ENCODE measurements around the gene ADAMTS17. TPM values are rescaled to one million over a fixed set of nuclear protein-coding genes. Genes with fewer than 3 reads are reported as not detected.

ADAMTS17 gene
- total RNA-seq, 1 experiment from 2014 or later = 0.15 TPM

GRCh38 chr15:99957642-99958013 lies 384.1 kb downstream of the ADAMTS17 start:
- no TSS peak for BruUV-seq (replicated peaks)
- Histone ChIP-seq H3K4me3 (ENCODE audit: low read depth, low read length, poor library complexity, severe bottlenecking) (no peak overlapping the region), H3K27ac (ENCODE audit: low read depth, low read length, poor library complexity, severe bottlenecking) (no peak overlapping the region), H3K36me3 (ENCODE audit: insufficient read depth, low read length, poor library complexity, severe bottlenecking) (no peaks in the 10 kb centered on the region), H3K4me1 (ENCODE audit: insufficient read depth, low read length, poor library complexity, severe bottlenecking) (no peaks in the 10 kb centered on the region), H3K27me3 (replicated peaks; ENCODE audit: insufficient read depth, low read depth, low read length, poor library complexity) (no peaks in the 10 kb centered on the region), H3K9me3 (ENCODE audit: low read depth, low read length, poor library complexity, severe bottlenecking) (no peaks in the 10 kb centered on the region)
- no peak for DNase-seq (ENCODE audit: low spot score)
- CTCF ChIA-PET = no interaction called here
- TF ChIP-seq EZH2 (IDR thresholded peaks at IDR 0.05; ENCODE audit: borderline replicate concordance, low read depth, low read length, poor library complexity, severe bottlenecking) = no peak
- no peak for TF ChIP-seq CTCF (conservative IDR thresholded peaks at IDR 0.05; ENCODE audit: low read depth, low read length)
- POLR2A ChIA-PET (ENCODE audit: low non-redundant PET) = no interaction called here
- intact Hi-C loops (cut with micrococcal nuclease; ENCODE audit: unreplicated experiment) = no loop called here

GRCh38 chr15:99956820-99957641 lies 384.7 kb downstream of the ADAMTS17 start:
- no peaks in the 10 kb centered on the region for H3K4me1 ChIP-seq (ENCODE audit: insufficient read depth, low read length, poor library complexity, severe bottlenecking)
- ChIA-PET CTCF (no interaction called here), POLR2A (ENCODE audit: low non-redundant PET) (no interaction called here)
- no peak overlapping the region for H3K27ac ChIP-seq (ENCODE audit: low read depth, low read length, poor library complexity, severe bottlenecking)
- no peak for DNase-seq (ENCODE audit: low spot score)
- H3K9me3 ChIP-seq (ENCODE audit: low read depth, low read length, poor library complexity, severe bottlenecking) = no peaks in the 10 kb centered on the region
- intact Hi-C loops (cut with micrococcal nuclease; ENCODE audit: unreplicated experiment) = no loop called here
- TF ChIP-seq EZH2 (IDR thresholded peaks at IDR 0.05; ENCODE audit: borderline replicate concordance, low read depth, low read length, poor library complexity, severe bottlenecking) (no peak), CTCF (conservative IDR thresholded peaks at IDR 0.05; ENCODE audit: low read depth, low read length) (no peak)
- H3K36me3 ChIP-seq (ENCODE audit: insufficient read depth, low read length, poor library complexity, severe bottlenecking) = no peaks in the 10 kb centered on the region
- no peak overlapping the region for H3K4me3 ChIP-seq (ENCODE audit: low read depth, low read length, poor library complexity, severe bottlenecking)
- no TSS peak for BruUV-seq (replicated peaks)
- H3K27me3 ChIP-seq (replicated peaks; ENCODE audit: insufficient read depth, low read depth, low read length, poor library complexity) = no peaks in the 10 kb centered on the region

GRCh38 chr15:99956022-99956775 lies 385.6 kb downstream of the ADAMTS17 start:
- Histone ChIP-seq H3K27ac (ENCODE audit: low read depth, low read length, poor library complexity, severe bottlenecking) (no peak overlapping the region), H3K4me3 (ENCODE audit: low read depth, low read length, poor library complexity, severe bottlenecking) (no peak overlapping the region), H3K27me3 (replicated peaks; ENCODE audit: insufficient read depth, low read depth, low read length, poor library complexity) (no peaks in the 10 kb centered on the region), H3K4me1 (ENCODE audit: insufficient read depth, low read length, poor library complexity, severe bottlenecking) (no peaks in the 10 kb centered on the region), H3K9me3 (ENCODE audit: low read depth, low read length, poor library complexity, severe bottlenecking) (no peaks in the 10 kb centered on the region), H3K36me3 (ENCODE audit: insufficient read depth, low read length, poor library complexity, severe bottlenecking) (no peaks in the 10 kb centered on the region)
- TF ChIP-seq CTCF (conservative IDR thresholded peaks at IDR 0.05; ENCODE audit: low read depth, low read length) = no peak
- TF ChIP-seq EZH2 (IDR thresholded peaks at IDR 0.05; ENCODE audit: borderline replicate concordance, low read depth, low read length, poor library complexity, severe bottlenecking) = no peak
- no TSS peak for BruUV-seq (replicated peaks)
- DNase-seq (ENCODE audit: low spot score) = no peak
- intact Hi-C loops (cut with micrococcal nuclease; ENCODE audit: unreplicated experiment) = no loop called here
- POLR2A ChIA-PET (ENCODE audit: low non-redundant PET) = no interaction called here
- CTCF ChIA-PET = no interaction called here
